HG02610 (cell line): ENCODE results near the gene TTC14.
A peak's percentile ranks its signal among the peaks of the same experiment; 100 is the strongest.

ENCODE experiments used
- ATAC-seq: cut with Tn5 transposase; IDR thresholded peaks from one replicate; pipeline ENCODE4 v1.9.1; 2021; ENCODE audit warnings: mild to moderate bottlenecking, moderate library complexity; ENCODE audit not compliant: unreplicated experiment

Gene TTC14

GRCh38 chr3:180631317-180631716 lies 29.4 kb downstream of the TTC14 start:
- ATAC-seq, result no peak

- peak; percentile 50 for ATAC-seq
Measured at GRCh38 chr3:180633722-180634121, 31.8 kb downstream of the TTC14 start.

- no peak for ATAC-seq
Measured at GRCh38 chr3:180640987-180641386, 39.0 kb downstream of the TTC14 start.

- ATAC-seq, result peak; percentile 77
Measured at GRCh38 chr3:180646187-180646790, 44.3 kb downstream of the TTC14 start.

- ATAC-seq, result no peak
Measured at GRCh38 chr3:180656406-180656805, 54.4 kb downstream of the TTC14 start.

- ATAC-seq, result no peak
Measured at GRCh38 chr3:180657094-180657493, 55.1 kb downstream of the TTC14 start.
